HepG2 (cell line): ENCODE results near the gene RGL3. TPM values are rescaled to one million over a fixed set of nuclear protein-coding genes. Genes with fewer than 3 reads are reported as not detected.

Source experiments
- ATF3 ChIP-seq: sonication (generic); formaldehyde crosslinking; IDR thresholded peaks from 2 replicates; pipeline ENCODE4 v1.4.0; 2020; ENCODE audit warnings: missing genetic modification reagents
- DZIP1 ChIP-seq: sonication (generic); formaldehyde crosslinking; IDR thresholded peaks from 2 replicates; pipeline ENCODE4 v1.5.0; 2020; ENCODE audit warnings: mild to moderate bottlenecking, missing genetic modification reagents
- EP300 ChIP-seq, 3 experiments: sonication (generic) in 1 of 3; formaldehyde crosslinking in 1 of 3; IDR thresholded peaks; 2 replicates each; pipeline versions ENCODE4 v1.5.1 to v1.6.1; 2011 to 2020; ENCODE audit warnings: low read depth in 2 of 3, low read length in 2 of 3, borderline replicate concordance in 1 of 3, improper control_type of control experiment in 1 of 3, mild to moderate bottlenecking in 1 of 3, missing genetic modification reagents in 1 of 3, moderate library complexity in 1 of 3
- FOSL2 ChIP-seq: sonication (generic); formaldehyde crosslinking; IDR thresholded peaks from 2 replicates; pipeline ENCODE4 v1.4.0; 2020; ENCODE audit warnings: missing genetic modification reagents
- PREB ChIP-seq: sonication (generic); formaldehyde crosslinking; IDR thresholded peaks from 2 replicates; pipeline ENCODE4 v1.4.0; 2020; ENCODE audit warnings: missing genetic modification reagents
- SNAPC2 ChIP-seq: sonication (generic); formaldehyde crosslinking; IDR thresholded peaks from 2 replicates; pipeline ENCODE4 v1.8.1; 2022; ENCODE audit warnings: mild to moderate bottlenecking, missing genetic modification reagents
- ZFP36L1 ChIP-seq: sonication (generic); formaldehyde crosslinking; IDR thresholded peaks from 2 replicates; pipeline ENCODE4 v1.8.0; 2022; ENCODE audit warnings: mild to moderate bottlenecking, missing genetic modification reagents, moderate library complexity
- ZNF274 ChIP-seq: sonication (generic); formaldehyde crosslinking; IDR thresholded peaks from 2 replicates; pipeline ENCODE4 v1.5.1; 2020; ENCODE audit warnings: mild to moderate bottlenecking, missing genetic modification reagents
- ZNF333 ChIP-seq: sonication (generic); formaldehyde crosslinking; IDR thresholded peaks from 2 replicates; pipeline ENCODE4 v1.4.0; 2020; ENCODE audit warnings: mild to moderate bottlenecking, missing genetic modification reagents, borderline replicate concordance
- ZNF383 ChIP-seq: sonication (generic); formaldehyde crosslinking; IDR thresholded peaks from 2 replicates; pipeline ENCODE4 v1.4.0; 2020; ENCODE audit warnings: missing genetic modification reagents, mild to moderate bottlenecking, borderline replicate concordance
- ZNF570 ChIP-seq: sonication (generic); formaldehyde crosslinking; IDR thresholded peaks from 2 replicates; pipeline ENCODE4 v1.4.0; 2020; ENCODE audit warnings: mild to moderate bottlenecking, missing genetic modification reagents, borderline replicate concordance
- ZNF678 ChIP-seq: sonication (generic); formaldehyde crosslinking; IDR thresholded peaks from 2 replicates; pipeline ENCODE4 v1.4.0; 2020; ENCODE audit warnings: mild to moderate bottlenecking, missing genetic modification reagents
- ZNF790 ChIP-seq: sonication (generic); formaldehyde crosslinking; IDR thresholded peaks from 2 replicates; pipeline ENCODE4 v1.8.0; 2022; ENCODE audit warnings: missing genetic modification reagents, mild to moderate bottlenecking, borderline replicate concordance
- polyA plus RNA-seq, 8 experiments: library from polyadenylated mRNA; depleted of rRNA in 3 of 8; stranded (reverse) in 7 of 8; unstranded in 1 of 8; fragments of >200 nt; fragmentation: Illumina TruSeq in 4 of 8; extraction: Trizol in 4 of 8; gene quantifications; 2 replicates each; pipeline versions ENCODE4 v1.2.1 to v1.2.3, GENCODE V29; 2011 to 2016; ENCODE audit warnings: low read depth in 4 of 8, missing spikeins in 1 of 8, mixed read lengths in 1 of 8; ENCODE audit not compliant: insufficient read depth in 1 of 8
- total RNA-seq, 5 experiments: library from RNA; depleted of rRNA; stranded (reverse); fragments of >200 nt; fragmentation: Illumina TruSeq; extraction: Trizol; gene quantifications; 2 replicates each; pipeline ENCODE4 v1.2.3, GENCODE V29; 2016; ENCODE audit warnings: low read depth in 1 of 5
- TF ChIP-seq, protein P1 (sequence below): sonication (generic); formaldehyde crosslinking; IDR thresholded peaks from 2 replicates; pipeline ENCODE4 v1.5.0; 2020; ENCODE audit warnings: mild to moderate bottlenecking, low read depth, missing genetic modification reagents, borderline replicate concordance
- TF ChIP-seq, protein P2 (sequence below): sonication (generic); formaldehyde crosslinking; IDR thresholded peaks from 2 replicates; pipeline ENCODE4 v1.4.0; 2020; ENCODE audit warnings: missing genetic modification reagents

RGL3 gene
- total and polyA plus RNA-seq, 2 of the 13 experiments (the other 11 are each of a cell fraction or from before 2014, with no cell fraction given) = 4.2 to 7.6 TPM

DNA sequence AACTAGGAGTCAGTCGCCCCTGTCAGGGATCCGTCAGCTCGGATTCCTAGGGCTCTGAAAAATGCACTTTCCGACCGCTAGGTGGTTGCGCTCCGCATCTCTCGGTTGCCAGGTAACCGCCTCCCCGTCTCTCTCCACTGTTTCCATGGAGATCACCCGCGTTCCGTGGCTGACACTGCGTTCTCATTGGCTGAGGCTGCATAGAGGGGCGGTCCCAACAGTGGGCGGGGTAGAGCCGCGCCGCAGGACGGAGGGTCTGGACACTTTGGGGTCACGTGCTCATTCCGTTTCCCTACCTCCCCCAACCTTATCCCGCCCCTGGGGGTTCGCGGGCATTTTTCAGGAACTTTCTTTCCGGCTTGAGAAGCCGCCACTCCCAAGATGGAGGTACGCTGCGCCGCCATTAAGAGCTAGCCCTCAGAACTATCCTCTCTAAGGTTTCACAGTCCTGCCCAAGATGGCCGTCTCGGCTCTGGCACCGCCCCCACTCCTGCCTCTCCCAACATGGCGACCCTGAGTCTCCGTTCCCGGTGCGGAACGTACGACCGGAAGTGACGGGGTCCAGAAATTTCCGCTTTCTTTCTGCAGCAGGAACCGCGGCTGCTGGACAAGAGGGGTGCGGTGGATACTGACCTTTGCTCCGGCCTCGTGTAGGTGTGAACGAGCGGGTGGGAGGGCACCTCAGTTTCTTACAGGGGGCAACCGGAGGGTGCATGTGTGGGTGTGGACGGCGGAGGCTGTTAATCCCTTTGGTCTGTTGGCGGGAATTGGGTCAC lies 16.1 kb upstream of the RGL3 start, which contains the start of the genes ODAD3 and PRKCSH (continued):
- TF ChIP-seq, protein P1, sequence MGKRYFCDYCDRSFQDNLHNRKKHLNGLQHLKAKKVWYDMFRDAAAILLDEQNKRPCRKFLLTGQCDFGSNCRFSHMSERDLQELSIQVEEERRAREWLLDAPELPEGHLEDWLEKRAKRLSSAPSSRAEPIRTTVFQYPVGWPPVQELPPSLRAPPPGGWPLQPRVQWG (CRISPR knock-in tag) = no peak
- TF ChIP-seq ZNF274 (CRISPR knock-in tag) (peak; percentile 61; the same call in 1 of the 2 replicates), FOSL2 (CRISPR knock-in tag) (peak; percentile 37), ZFP36L1 (CRISPR knock-in tag) (no peak), ZNF570 (CRISPR knock-in tag) (no peak), EP300 (IDR thresholded peaks at IDR 0.05; ENCODE audit: low read depth in 2 of 2, low read length in 2 of 2) (peak; percentile 18 to 20; a peak in 1 of 4 replicates), EP300 (CRISPR knock-in tag; IDR thresholded peaks at IDR 0.05; ENCODE audit: borderline replicate concordance) (0 out of 2 replicates have a peak, but pooled peaks have one; percentile 12), ATF3 (CRISPR knock-in tag) (no peak), DZIP1 (CRISPR knock-in tag) (no peak), ZNF790 (CRISPR knock-in tag) (no peak), PREB (CRISPR knock-in tag) (no peak), SNAPC2 (no peak), ZNF383 (CRISPR knock-in tag) (no peak), ZNF678 (CRISPR knock-in tag) (no peak), ZNF333 (no peak)
- TF ChIP-seq, protein P2, sequence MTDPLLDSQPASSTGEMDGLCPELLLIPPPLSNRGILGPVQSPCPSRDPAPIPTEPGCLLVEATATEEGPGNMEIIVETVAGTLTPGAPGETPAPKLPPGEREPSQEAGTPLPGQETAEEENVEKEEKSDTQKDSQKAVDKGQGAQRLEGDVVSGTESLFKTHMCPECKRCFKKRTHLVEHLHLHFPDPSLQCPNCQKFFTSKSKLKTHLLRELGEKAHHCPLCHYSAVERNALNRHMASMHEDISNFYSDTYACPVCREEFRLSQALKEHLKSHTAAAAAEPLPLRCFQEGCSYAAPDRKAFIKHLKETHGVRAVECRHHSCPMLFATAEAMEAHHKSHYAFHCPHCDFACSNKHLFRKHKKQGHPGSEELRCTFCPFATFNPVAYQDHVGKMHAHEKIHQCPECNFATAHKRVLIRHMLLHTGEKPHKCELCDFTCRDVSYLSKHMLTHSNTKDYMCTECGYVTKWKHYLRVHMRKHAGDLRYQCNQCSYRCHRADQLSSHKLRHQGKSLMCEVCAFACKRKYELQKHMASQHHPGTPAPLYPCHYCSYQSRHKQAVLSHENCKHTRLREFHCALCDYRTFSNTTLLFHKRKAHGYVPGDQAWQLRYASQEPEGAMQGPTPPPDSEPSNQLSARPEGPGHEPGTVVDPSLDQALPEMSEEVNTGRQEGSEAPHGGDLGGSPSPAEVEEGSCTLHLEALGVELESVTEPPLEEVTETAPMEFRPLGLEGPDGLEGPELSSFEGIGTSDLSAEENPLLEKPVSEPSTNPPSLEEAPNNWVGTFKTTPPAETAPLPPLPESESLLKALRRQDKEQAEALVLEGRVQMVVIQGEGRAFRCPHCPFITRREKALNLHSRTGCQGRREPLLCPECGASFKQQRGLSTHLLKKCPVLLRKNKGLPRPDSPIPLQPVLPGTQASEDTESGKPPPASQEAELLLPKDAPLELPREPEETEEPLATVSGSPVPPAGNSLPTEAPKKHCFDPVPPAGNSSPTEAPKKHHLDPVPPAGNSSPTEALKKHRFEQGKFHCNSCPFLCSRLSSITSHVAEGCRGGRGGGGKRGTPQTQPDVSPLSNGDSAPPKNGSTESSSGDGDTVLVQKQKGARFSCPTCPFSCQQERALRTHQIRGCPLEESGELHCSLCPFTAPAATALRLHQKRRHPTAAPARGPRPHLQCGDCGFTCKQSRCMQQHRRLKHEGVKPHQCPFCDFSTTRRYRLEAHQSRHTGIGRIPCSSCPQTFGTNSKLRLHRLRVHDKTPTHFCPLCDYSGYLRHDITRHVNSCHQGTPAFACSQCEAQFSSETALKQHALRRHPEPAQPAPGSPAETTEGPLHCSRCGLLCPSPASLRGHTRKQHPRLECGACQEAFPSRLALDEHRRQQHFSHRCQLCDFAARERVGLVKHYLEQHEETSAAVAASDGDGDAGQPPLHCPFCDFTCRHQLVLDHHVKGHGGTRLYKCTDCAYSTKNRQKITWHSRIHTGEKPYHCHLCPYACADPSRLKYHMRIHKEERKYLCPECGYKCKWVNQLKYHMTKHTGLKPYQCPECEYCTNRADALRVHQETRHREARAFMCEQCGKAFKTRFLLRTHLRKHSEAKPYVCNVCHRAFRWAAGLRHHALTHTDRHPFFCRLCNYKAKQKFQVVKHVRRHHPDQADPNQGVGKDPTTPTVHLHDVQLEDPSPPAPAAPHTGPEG (CRISPR knock-in tag) = no peak
